Endothelial cell of umbilical vein (primary cell): Measurements from ENCODE around the gene PACSIN2. TPM values are rescaled to one million over a fixed set of nuclear protein-coding genes. Genes with fewer than 3 reads are reported as not detected.

Experiments
- BruUV-seq: library from RNA; stranded (reverse); fragments of 400-500 nt; replicated peaks from 2 replicates; lab custom pipeline; 2021; lab: Mats Ljungman, UMichigan
- CTCF ChIA-PET: fragments of 300-600, 350-600 bp; sonication (Branson Sonifier 250); formaldehyde crosslinking; loops from one replicate; lab custom pipeline; 2021; ENCODE audit warnings: antibody characterized with exemption, inconsistent platforms; lab: Charles Lee
- POLR2A ChIA-PET: fragments of 300-600, 350-600 bp; sonication (Branson Sonifier 250); formaldehyde crosslinking; loops from one replicate; lab custom pipeline; 2021; ENCODE audit warnings: antibody characterized with exemption, inconsistent platforms; lab: Charles Lee
- DNase-seq: peaks from one replicate; pipeline ENCODE4 v3.0.0-alpha.2; 2011; ENCODE audit warnings: low read depth, low spot score
- FAIRE-seq: peaks from 2 replicates; lab custom pipeline; 2011; peaks lifted over from hg19 to GRCh38; lab: Jason Lieb, UNC
- H2AFZ ChIP-seq: 2 replicates; pipeline ENCODE4 v1.6.0; 2012; ENCODE audit warnings: low read depth, low read length, control low read depth, inconsistent platforms
- H3K27ac ChIP-seq: 2 replicates; pipeline ENCODE4 v1.5.1; 2011; ENCODE audit warnings: low read depth, mild to moderate bottlenecking, control low read depth, low read length, moderate library complexity; ENCODE audit not compliant: insufficient read depth
- H3K27me3 ChIP-seq, 2 experiments: 2 replicates each; pipeline versions ENCODE4 v1.6.0 to v1.6.1; 2011; ENCODE audit warnings: low read length in 2 of 2, mixed read lengths in 1 of 2; ENCODE audit not compliant: control insufficient read depth in 2 of 2, insufficient read depth in 2 of 2
- H3K36me3 ChIP-seq, 2 experiments: 2 replicates in 1 of 2; 3 replicates in 1 of 2; pipeline ENCODE4 v1.5.1; 2011; ENCODE audit warnings: low read length in 2 of 2, mild to moderate bottlenecking in 1 of 2, moderate library complexity in 1 of 2; ENCODE audit not compliant: control insufficient read depth in 2 of 2, insufficient read depth in 2 of 2; ENCODE audit errors: extremely low read depth in 1 of 2
- H3K4me1 ChIP-seq: 3 replicates; pipeline ENCODE4 v1.5.1; 2011; ENCODE audit warnings: mild to moderate bottlenecking, low read length; ENCODE audit not compliant: control insufficient read depth, insufficient read depth; ENCODE audit errors: extremely low read depth
- H3K4me2 ChIP-seq: 2 replicates; pipeline ENCODE4 v1.6.1; 2011; ENCODE audit warnings: low read length, control low read depth, mixed read lengths; ENCODE audit not compliant: insufficient read depth
- H3K4me3 ChIP-seq, 3 experiments: fragments of 200-600 bp in 1 of 3; sonication (generic), shearing (Covaris generic) in 1 of 3; replicated peaks in 1 of 3; 2 replicates each; pipeline ENCODE4 v1.5.1; 2011 to 2016; ENCODE audit warnings: control low read depth in 3 of 3, low read length in 3 of 3, mild to moderate bottlenecking in 2 of 3, inconsistent platforms in 1 of 3, low read depth in 1 of 3, moderate library complexity in 1 of 3; ENCODE audit not compliant: insufficient read depth in 1 of 3
- H3K79me2 ChIP-seq: 2 replicates; pipeline ENCODE4 v1.6.0; 2012; ENCODE audit warnings: low read length, inconsistent platforms; ENCODE audit not compliant: control insufficient read depth, insufficient read depth
- H3K9ac ChIP-seq: replicated peaks from 2 replicates; pipeline ENCODE3; 2011; ENCODE audit warnings: low read length, control low read depth; ENCODE audit not compliant: insufficient read depth; ENCODE audit errors: extremely low read depth
- H3K9me1 ChIP-seq: replicated peaks from 3 replicates; pipeline ENCODE4 v1.6.0; 2011; ENCODE audit warnings: mild to moderate bottlenecking, low read length; ENCODE audit not compliant: control insufficient read depth, insufficient read depth; ENCODE audit errors: extremely low read depth
- H3K9me3 ChIP-seq: replicated peaks from 2 replicates; pipeline ENCODE4 v1.5.1; 2012; ENCODE audit warnings: low read length, inconsistent platforms; ENCODE audit not compliant: control insufficient read depth, insufficient read depth
- H4K20me1 ChIP-seq: replicated peaks from 2 replicates; pipeline ENCODE3; 2011; ENCODE audit warnings: mild to moderate bottlenecking, low read length; ENCODE audit not compliant: control insufficient read depth, insufficient read depth; ENCODE audit errors: extremely low read depth
- CTCF ChIP-seq, 2 donors: IDR thresholded peaks; 1 replicate in 1 of 2; 2 replicates in 1 of 2; pipeline ENCODE4 v1.5.1; 2011; ENCODE audit warnings: low read length in 2 of 2, mild to moderate bottlenecking in 2 of 2, moderate library complexity in 2 of 2, control low read depth in 1 of 2, inconsistent platforms in 1 of 2, low read depth in 1 of 2; ENCODE audit not compliant: insufficient read depth in 1 of 2; ENCODE audit errors: extremely low read depth in 1 of 2
- EZH2 ChIP-seq: IDR thresholded peaks from 2 replicates; pipeline ENCODE4 v1.6.1; 2012; ENCODE audit warnings: borderline replicate concordance, low read depth, mild to moderate bottlenecking, moderate library complexity, low read length, inconsistent platforms; ENCODE audit not compliant: severe bottlenecking
- FOS ChIP-seq: IDR thresholded peaks from 2 replicates; pipeline ENCODE4 v1.6.1; 2011; ENCODE audit warnings: mild to moderate bottlenecking, low read length, moderate library complexity, borderline replicate concordance; ENCODE audit not compliant: insufficient read depth
- GATA2 ChIP-seq: IDR thresholded peaks from 2 replicates; pipeline ENCODE4 v1.7.0; 2011; ENCODE audit warnings: low read depth, mild to moderate bottlenecking, moderate library complexity, mixed read lengths, low read length; ENCODE audit not compliant: insufficient read length, insufficient read depth
- JUN ChIP-seq: IDR thresholded peaks from 2 replicates; pipeline ENCODE4 v1.6.1; 2011; ENCODE audit warnings: borderline replicate concordance, low read depth; ENCODE audit not compliant: insufficient read length, insufficient read depth
- MYC ChIP-seq: IDR thresholded peaks from one replicate; pipeline ENCODE4 v1.6.1; 2011; ENCODE audit warnings: mild to moderate bottlenecking, low read depth, low read length
- POLR2A ChIP-seq: IDR thresholded peaks from 2 replicates; pipeline ENCODE4 v1.6.1; 2012; ENCODE audit warnings: low read depth, mild to moderate bottlenecking, control low read depth, low read length
- POLR2AphosphoS5 ChIP-seq: IDR thresholded peaks from 2 replicates; pipeline ENCODE4 v1.6.1; 2012; ENCODE audit warnings: low read depth, mild to moderate bottlenecking, control low read depth, low read length, moderate library complexity; ENCODE audit not compliant: insufficient read depth
- dilution Hi-C: fragments of 300-500 bp; cut with MboI; formaldehyde crosslinking; loops from one replicate; pipeline ENCODE4 v1.15.0; 2019; ENCODE audit warnings: low sequenced_read_pairs; ENCODE audit not compliant: extremely low pct_ligation_motif_present
- intact Hi-C: fragments of 100-400 bp; cut with micrococcal nuclease; formaldehyde crosslinking; loops from one replicate; pipeline ENCODE4 v1.10.0; 2022
- polyA plus RNA-seq, 4 experiments: library from polyadenylated mRNA; depleted of rRNA in 3 of 4; stranded (reverse) in 3 of 4; unstranded in 1 of 4; fragments of >200 nt; gene quantifications; 2 replicates each; pipeline versions ENCODE4 v1.2.1 to v1.2.3, GENCODE V29; 2011 to 2012; ENCODE audit warnings: missing spikeins in 1 of 4
- total RNA-seq: library from RNA; stranded (reverse); gene quantifications from 2 replicates; pipeline ENCODE4 v1.2.3, GENCODE V29; 2021
- TF ChIP-seq, protein P1 (sequence below): IDR thresholded peaks from 2 replicates; pipeline ENCODE4 v1.6.1; 2011; ENCODE audit not compliant: insufficient read depth, insufficient read length

Gene PACSIN2
- total and polyA plus RNA-seq, 2 donors (not counting 3 experiments of a cell fraction or from before 2014, with no cell fraction given) = 46.2 to 64.5 TPM

DNA sequence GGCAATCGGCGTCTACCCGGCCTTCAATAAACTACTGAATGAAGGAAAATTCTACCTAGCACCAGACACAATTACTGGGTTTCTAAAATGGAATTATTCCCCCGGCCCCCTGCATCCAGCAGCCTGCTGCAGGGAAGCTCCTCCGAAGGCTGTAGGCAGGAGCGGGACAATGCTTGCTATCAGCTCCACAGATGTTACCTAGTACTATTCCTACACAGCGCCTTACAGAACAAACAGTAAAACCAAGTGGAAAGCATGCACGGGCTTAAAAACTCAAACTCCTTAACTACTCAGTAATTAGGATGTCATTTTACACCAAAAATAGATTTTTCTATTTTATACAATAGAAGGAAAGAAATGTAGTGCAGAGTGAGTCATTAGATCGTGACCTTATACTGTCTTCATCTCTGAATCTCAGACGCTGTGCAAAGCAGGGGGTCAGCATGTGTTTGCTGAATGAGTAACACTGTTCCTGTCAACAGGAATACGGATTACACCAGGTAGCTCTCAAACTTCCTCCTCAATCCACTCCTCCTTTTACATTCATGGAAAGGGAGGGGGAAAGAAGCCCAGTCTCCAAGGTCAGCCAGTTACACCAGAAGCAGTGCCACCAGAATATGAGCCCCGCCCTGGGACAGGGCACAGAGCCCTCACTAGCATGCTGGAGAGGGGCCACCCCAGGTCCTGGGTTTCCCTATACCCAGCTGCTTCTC is 74.9 kb downstream of the PACSIN2 start:
- FAIRE-seq (peak; percentile 94), DNase-seq (peak; percentile 95)
- H4K20me1 ChIP-seq = no peaks in the 10 kb centered on the region
- peak overlapping the region in 1 of 3 experiments; percentile 13 for H3K4me3 ChIP-seq
- H3K9me1 ChIP-seq = no peaks in the 10 kb centered on the region
- dilution Hi-C loops = no loop called here
- peak; percentile 46 for TF ChIP-seq MYC
- TF ChIP-seq, protein P1, sequence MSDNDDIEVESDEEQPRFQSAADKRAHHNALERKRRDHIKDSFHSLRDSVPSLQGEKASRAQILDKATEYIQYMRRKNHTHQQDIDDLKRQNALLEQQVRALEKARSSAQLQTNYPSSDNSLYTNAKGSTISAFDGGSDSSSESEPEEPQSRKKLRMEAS = peak; percentile 20
- peak; percentile 96 for TF ChIP-seq JUN
- TF ChIP-seq FOS = peak; percentile 94
- TF ChIP-seq POLR2A = no peak
- TF ChIP-seq GATA2 = peak; percentile 83
- no peak for TF ChIP-seq EZH2
- TF ChIP-seq POLR2AphosphoS5 = peak; percentile 78
- no peak for TF ChIP-seq CTCF (IDR thresholded peaks at IDR 0.05; ENCODE audit: extremely low read depth in 1 of 2, insufficient read depth in 1 of 2, low read depth in 1 of 2, low read length in 2 of 2)
- intact Hi-C loops = loop anchor here (1.0 to 5.0 kb wide), 5 partner anchors 14 to 75 kb away; partner anchors contain the start of gene PACSIN2
- H3K9me3 ChIP-seq = no peaks in the 10 kb centered on the region
- H2AFZ ChIP-seq = no peak overlapping the region
- H3K27ac ChIP-seq = peak overlapping the region; percentile 91
- CTCF ChIA-PET = interaction anchor here (0.6 to 2.4 kb wide), 4 partner anchors 9 to 51 kb away, joined by 3 to 13 read pairs (median 6); no protein-coding TSS in a partner anchor
- H3K9ac ChIP-seq = peak overlapping the region; percentile 74
- H3K79me2 ChIP-seq = peaks cover 26% of the 10 kb centered on the region
- no peaks in the 10 kb centered on the region for H3K36me3 ChIP-seq
- H3K27me3 ChIP-seq = no peaks in the 10 kb centered on the region
- POLR2A ChIA-PET = interaction anchor here (2.1 kb wide), 1 partner anchor 73 kb away, joined by 6 read pairs; no protein-coding TSS in a partner anchor
- peak overlapping the region; percentile 58 for H3K4me2 ChIP-seq
- peaks cover 38% of the 10 kb centered on the region for H3K4me1 ChIP-seq
- TSS peak; percentile 63 for BruUV-seq
